ENCODE measurements around the gene PLCH2.
A peak's percentile ranks its signal among the peaks of the same experiment; 100 is the strongest.

PLCH2 gene

DNA sequence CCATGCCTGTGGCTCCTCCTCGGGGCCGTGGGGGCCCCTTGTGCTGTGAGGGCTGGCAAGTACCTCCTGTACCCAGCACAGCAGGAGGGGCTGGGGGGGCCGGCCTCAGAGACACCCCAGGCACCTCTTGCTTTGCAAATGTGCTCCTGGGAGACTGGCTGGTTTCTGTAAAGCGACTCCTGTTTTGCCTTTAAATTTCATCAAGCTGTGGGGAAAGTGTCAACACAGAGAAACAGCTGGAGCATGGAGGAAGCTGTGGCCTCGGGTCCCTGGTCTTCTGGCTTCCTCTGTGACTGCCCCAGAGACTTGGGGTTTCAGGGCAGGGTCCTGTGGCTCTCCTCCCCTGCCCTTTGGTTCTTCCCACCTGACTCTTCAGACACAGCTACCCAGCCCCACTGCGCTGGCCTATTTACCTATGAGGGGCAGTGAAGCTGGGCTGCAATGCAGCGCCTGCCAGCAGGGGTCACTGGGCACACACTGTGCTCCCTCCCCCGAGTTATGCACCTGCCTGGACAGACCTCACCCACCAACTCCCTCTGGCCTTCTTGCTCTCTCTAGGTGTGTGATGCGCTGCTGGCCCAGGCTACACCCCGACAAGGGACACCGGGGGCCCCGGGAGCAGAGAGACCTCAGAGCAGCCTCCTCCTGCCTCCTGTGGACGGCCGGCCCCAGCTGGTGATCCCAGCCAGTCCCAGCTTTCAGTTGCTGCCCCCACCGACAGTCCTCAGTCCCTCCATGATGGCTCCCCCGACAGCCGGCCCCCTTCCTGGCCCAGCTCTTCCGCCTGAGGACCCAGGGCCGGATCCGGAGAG, 46.1 kb upstream of the PLCH2 start:
- Histone ChIP-seq H3K4ac (ENCODE audit: low read depth, low read length) (no peak overlapping the region), H3K79me2 (ENCODE audit: control insufficient read depth, insufficient read depth, low read length) (no peaks in the 10 kb centered on the region), H3K18ac (ENCODE audit: low read length) (no peak overlapping the region), H2BK15ac (replicated peaks; ENCODE audit: low read depth) (no peak overlapping the region), H3K4me2 (ENCODE audit: low read length) (no peak overlapping the region), H2AK5ac (ENCODE audit: low read length) (no peak overlapping the region), H3K79me1 (ENCODE audit: low read length) (no peaks in the 10 kb centered on the region), H3K23ac (ENCODE audit: low read length) (no peak overlapping the region), H3K9ac (ENCODE audit: low read length) (no peak overlapping the region), H3K56ac (ENCODE audit: low read length) (no peak overlapping the region), H2BK5ac (ENCODE audit: low read length) (no peak overlapping the region), H3K27ac (ENCODE audit: low read depth, low read length) (no peak overlapping the region), H3K27me3 (ENCODE audit: insufficient read depth, low read length, poor library complexity) (no peaks in the 10 kb centered on the region), H3K36me3 (ENCODE audit: control insufficient read depth, insufficient read depth, low read length) (no peaks in the 10 kb centered on the region), H3K4me3 (ENCODE audit: low read length) (no peak overlapping the region), H2BK120ac (ENCODE audit: low read depth, low read length) (no peak overlapping the region), H3K4me1 (ENCODE audit: control insufficient read depth, low read depth, low read length) (no peaks in the 10 kb centered on the region), H4K8ac (ENCODE audit: low read depth, low read length) (no peak overlapping the region), H4K5ac (ENCODE audit: low read length) (no peak overlapping the region)
- WGBS (ENCODE audit: extremely low coverage, insufficient coverage, low lambda C conversion rate) = no CpG with 5 or more reads among the region's 20 CpGs
- DNase-seq = peak; percentile 42

DNA sequence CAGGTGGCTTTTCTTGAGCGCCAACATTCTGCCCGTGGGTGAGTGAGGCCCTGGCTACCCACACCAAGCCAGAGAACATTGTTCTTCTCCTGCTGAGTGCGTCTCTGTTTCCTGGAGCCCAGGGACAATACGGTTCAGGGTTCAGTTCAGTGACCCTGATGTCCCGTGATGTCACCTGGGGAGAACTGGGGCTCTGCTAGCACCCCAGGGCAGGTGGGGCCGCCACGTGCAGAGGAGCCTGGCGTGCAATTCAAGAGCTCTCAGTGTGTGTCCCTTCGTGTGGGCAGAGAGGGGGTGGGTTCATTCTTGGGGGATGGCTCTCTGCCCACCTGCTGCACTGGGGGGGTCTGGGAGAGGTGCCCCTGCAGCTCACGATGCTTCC, 45.5 kb upstream of the PLCH2 start:
- Histone ChIP-seq H3K18ac (ENCODE audit: low read length) (no peak overlapping the region), H3K36me3 (ENCODE audit: control insufficient read depth, insufficient read depth, low read length) (no peaks in the 10 kb centered on the region), H4K8ac (ENCODE audit: low read depth, low read length) (no peak overlapping the region), H2BK5ac (ENCODE audit: low read length) (no peak overlapping the region), H3K4ac (ENCODE audit: low read depth, low read length) (no peak overlapping the region), H3K79me1 (ENCODE audit: low read length) (no peaks in the 10 kb centered on the region), H4K5ac (ENCODE audit: low read length) (no peak overlapping the region), H3K23ac (ENCODE audit: low read length) (no peak overlapping the region), H3K27ac (ENCODE audit: low read depth, low read length) (no peak overlapping the region), H3K56ac (ENCODE audit: low read length) (no peak overlapping the region), H3K79me2 (ENCODE audit: control insufficient read depth, insufficient read depth, low read length) (no peaks in the 10 kb centered on the region), H2BK120ac (ENCODE audit: low read depth, low read length) (no peak overlapping the region), H3K4me3 (ENCODE audit: low read length) (no peak overlapping the region), H2BK15ac (replicated peaks; ENCODE audit: low read depth) (no peak overlapping the region), H3K27me3 (ENCODE audit: insufficient read depth, low read length, poor library complexity) (no peaks in the 10 kb centered on the region), H3K4me2 (ENCODE audit: low read length) (no peak overlapping the region), H3K4me1 (ENCODE audit: control insufficient read depth, low read depth, low read length) (no peaks in the 10 kb centered on the region), H3K9ac (ENCODE audit: low read length) (no peak overlapping the region), H2AK5ac (ENCODE audit: low read length) (no peak overlapping the region)
- WGBS (ENCODE audit: extremely low coverage, insufficient coverage, low lambda C conversion rate) = no CpG with 5 or more reads among the region's 10 CpGs
- no peak for DNase-seq

DNA sequence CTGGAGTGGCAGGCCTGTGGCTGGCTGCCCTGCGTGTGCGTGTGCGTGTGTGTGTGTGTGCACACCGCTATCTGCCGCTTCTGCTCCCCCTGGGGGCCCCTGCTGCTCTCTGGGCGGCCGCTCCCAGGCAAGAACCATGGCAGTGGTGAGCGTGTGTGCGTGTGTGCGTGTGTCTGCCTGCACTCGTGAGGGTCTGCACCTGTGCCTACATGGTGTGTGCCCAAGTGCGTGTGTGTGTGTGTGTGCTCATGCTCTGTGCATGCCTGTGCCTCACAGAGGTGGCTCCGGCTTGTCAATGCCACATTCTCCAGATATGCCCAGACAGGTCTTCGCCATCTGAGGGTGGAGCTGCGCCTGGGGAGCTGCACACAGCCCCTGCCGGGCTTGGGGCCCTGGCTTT, 45.0 kb upstream of the PLCH2 start:
- H4K5ac ChIP-seq (ENCODE audit: low read length) = no peak overlapping the region
- H2BK15ac ChIP-seq (replicated peaks; ENCODE audit: low read depth) = no peak overlapping the region
- no peaks in the 10 kb centered on the region for H3K27me3 ChIP-seq (ENCODE audit: insufficient read depth, low read length, poor library complexity)
- no peak overlapping the region for H3K23ac ChIP-seq (ENCODE audit: low read length)
- no peaks in the 10 kb centered on the region for H3K4me1 ChIP-seq (ENCODE audit: control insufficient read depth, low read depth, low read length)
- WGBS (ENCODE audit: extremely low coverage, insufficient coverage, low lambda C conversion rate) = no CpG with 5 or more reads among the region's 16 CpGs
- no peaks in the 10 kb centered on the region for H3K79me2 ChIP-seq (ENCODE audit: control insufficient read depth, insufficient read depth, low read length)
- H3K79me1 ChIP-seq (ENCODE audit: low read length) = no peaks in the 10 kb centered on the region
- no peaks in the 10 kb centered on the region for H3K36me3 ChIP-seq (ENCODE audit: control insufficient read depth, insufficient read depth, low read length)
- H3K9ac ChIP-seq (ENCODE audit: low read length) = no peak overlapping the region
- H2AK5ac ChIP-seq (ENCODE audit: low read length) = no peak overlapping the region
- H3K4me2 ChIP-seq (ENCODE audit: low read length) = no peak overlapping the region
- H3K56ac ChIP-seq (ENCODE audit: low read length) = no peak overlapping the region
- H2BK5ac ChIP-seq (ENCODE audit: low read length) = no peak overlapping the region
- no peak overlapping the region for H4K8ac ChIP-seq (ENCODE audit: low read depth, low read length)
- H2BK120ac ChIP-seq (ENCODE audit: low read depth, low read length) = no peak overlapping the region
- no peak overlapping the region for H3K4ac ChIP-seq (ENCODE audit: low read depth, low read length)
- no peak overlapping the region for H3K27ac ChIP-seq (ENCODE audit: low read depth, low read length)
- no peak for DNase-seq
- no peak overlapping the region for H3K18ac ChIP-seq (ENCODE audit: low read length)
- no peak overlapping the region for H3K4me3 ChIP-seq (ENCODE audit: low read length)

DNA sequence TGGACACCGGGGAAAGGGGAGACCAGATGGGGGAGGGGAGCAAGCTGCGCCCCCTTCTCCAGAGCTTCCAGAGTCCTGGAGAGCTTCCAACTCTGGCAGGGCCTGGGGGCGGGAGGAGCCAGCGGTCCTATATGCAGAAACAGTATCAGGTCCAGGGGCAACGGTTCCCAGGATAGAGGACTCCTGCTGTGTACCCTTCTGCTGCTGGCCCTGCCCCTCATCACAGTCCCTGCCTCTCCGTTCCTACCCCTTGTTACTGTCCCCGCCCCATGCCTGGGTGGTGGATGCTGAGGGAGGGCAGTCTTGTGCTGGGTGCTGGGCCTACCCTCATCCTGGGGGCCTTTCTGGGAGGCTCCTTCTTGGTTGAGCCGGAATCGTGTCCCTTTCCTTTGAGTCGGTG, 44.6 kb upstream of the PLCH2 start:
- Histone ChIP-seq H4K5ac (ENCODE audit: low read length) (no peak overlapping the region), H3K4me3 (ENCODE audit: low read length) (no peak overlapping the region), H4K8ac (ENCODE audit: low read depth, low read length) (no peak overlapping the region), H3K4me1 (ENCODE audit: control insufficient read depth, low read depth, low read length) (no peaks in the 10 kb centered on the region), H3K56ac (ENCODE audit: low read length) (no peak overlapping the region), H2BK5ac (ENCODE audit: low read length) (no peak overlapping the region), H3K27me3 (ENCODE audit: insufficient read depth, low read length, poor library complexity) (no peaks in the 10 kb centered on the region), H3K23ac (ENCODE audit: low read length) (no peak overlapping the region), H3K27ac (ENCODE audit: low read depth, low read length) (no peak overlapping the region), H3K4ac (ENCODE audit: low read depth, low read length) (no peak overlapping the region), H2BK15ac (replicated peaks; ENCODE audit: low read depth) (no peak overlapping the region), H3K4me2 (ENCODE audit: low read length) (no peak overlapping the region), H3K18ac (ENCODE audit: low read length) (no peak overlapping the region), H3K36me3 (ENCODE audit: control insufficient read depth, insufficient read depth, low read length) (no peaks in the 10 kb centered on the region), H3K9ac (ENCODE audit: low read length) (no peak overlapping the region), H2AK5ac (ENCODE audit: low read length) (no peak overlapping the region), H3K79me2 (ENCODE audit: control insufficient read depth, insufficient read depth, low read length) (no peaks in the 10 kb centered on the region), H2BK120ac (ENCODE audit: low read depth, low read length) (no peak overlapping the region), H3K79me1 (ENCODE audit: low read length) (no peaks in the 10 kb centered on the region)
- WGBS (ENCODE audit: extremely low coverage, insufficient coverage, low lambda C conversion rate) = no CpG with 5 or more reads among the region's 10 CpGs
- no peak for DNase-seq

DNA sequence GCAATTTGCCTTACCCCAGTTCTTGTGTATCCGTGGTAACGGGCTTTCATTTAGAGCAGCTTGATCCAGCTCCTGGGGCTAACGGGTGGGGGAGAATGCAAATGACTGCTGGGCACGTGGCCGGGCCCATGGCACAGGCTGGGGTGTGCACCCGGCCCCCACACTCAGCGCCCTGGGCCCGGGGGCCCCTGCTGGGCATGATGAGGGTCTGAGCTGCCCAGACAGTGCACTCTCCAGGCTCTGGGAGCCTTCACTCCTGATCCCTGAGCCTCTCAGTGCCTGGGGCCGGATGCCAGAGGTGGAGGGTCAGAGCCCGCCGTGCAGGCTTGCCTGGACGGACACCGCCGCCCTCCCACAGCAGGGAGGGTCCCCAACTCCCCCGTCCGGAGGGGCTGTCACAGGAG, 43.6 kb upstream of the PLCH2 start:
- WGBS (ENCODE audit: extremely low coverage, insufficient coverage, low lambda C conversion rate) = no CpG with 5 or more reads among the region's 16 CpGs

DNA sequence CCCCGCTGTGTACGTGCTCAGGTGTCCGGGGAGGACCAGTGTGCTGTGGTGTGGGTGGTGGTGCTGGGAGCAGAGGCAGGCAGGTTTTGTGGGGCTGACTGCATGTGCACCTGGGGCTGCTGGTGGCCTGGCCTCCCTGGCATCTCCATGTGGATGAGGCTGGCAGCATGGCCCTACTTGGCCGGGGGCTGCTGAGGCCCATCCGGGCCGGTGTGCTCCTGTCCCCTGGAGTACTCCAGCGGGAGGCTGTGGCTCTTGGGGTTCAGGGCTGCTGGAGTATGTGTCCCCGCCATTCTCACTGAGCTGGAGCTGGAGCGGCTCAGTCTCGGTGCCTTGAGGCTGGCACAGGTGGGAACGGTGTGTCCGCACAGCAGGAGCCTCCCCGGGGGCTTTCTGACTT, 42.9 kb upstream of the PLCH2 start:
- Histone ChIP-seq H3K23ac (ENCODE audit: low read length) (no peak overlapping the region), H3K79me2 (ENCODE audit: control insufficient read depth, insufficient read depth, low read length) (no peaks in the 10 kb centered on the region), H2BK15ac (replicated peaks; ENCODE audit: low read depth) (no peak overlapping the region), H3K18ac (ENCODE audit: low read length) (no peak overlapping the region), H3K79me1 (ENCODE audit: low read length) (no peaks in the 10 kb centered on the region), H3K4me2 (ENCODE audit: low read length) (no peak overlapping the region), H3K27me3 (ENCODE audit: insufficient read depth, low read length, poor library complexity) (no peaks in the 10 kb centered on the region), H2BK5ac (ENCODE audit: low read length) (no peak overlapping the region), H4K5ac (ENCODE audit: low read length) (no peak overlapping the region), H3K56ac (ENCODE audit: low read length) (no peak overlapping the region), H3K4ac (ENCODE audit: low read depth, low read length) (no peak overlapping the region), H3K36me3 (ENCODE audit: control insufficient read depth, insufficient read depth, low read length) (no peaks in the 10 kb centered on the region), H4K8ac (ENCODE audit: low read depth, low read length) (no peak overlapping the region), H3K9ac (ENCODE audit: low read length) (no peak overlapping the region), H3K27ac (ENCODE audit: low read depth, low read length) (no peak overlapping the region), H2AK5ac (ENCODE audit: low read length) (no peak overlapping the region), H2BK120ac (ENCODE audit: low read depth, low read length) (no peak overlapping the region), H3K4me1 (ENCODE audit: control insufficient read depth, low read depth, low read length) (no peaks in the 10 kb centered on the region), H3K4me3 (ENCODE audit: low read length) (no peak overlapping the region)
- WGBS (ENCODE audit: extremely low coverage, insufficient coverage, low lambda C conversion rate) = no CpG with 5 or more reads among the region's 13 CpGs
- no peak for DNase-seq

More for the DNA sequence above, 43.6 kb upstream of the PLCH2 start:
- Histone ChIP-seq H3K56ac (ENCODE audit: low read length) (no peak overlapping the region), H4K5ac (ENCODE audit: low read length) (no peak overlapping the region), H3K27me3 (ENCODE audit: insufficient read depth, low read length, poor library complexity) (no peaks in the 10 kb centered on the region), H3K18ac (ENCODE audit: low read length) (no peak overlapping the region), H3K23ac (ENCODE audit: low read length) (no peak overlapping the region), H2AK5ac (ENCODE audit: low read length) (no peak overlapping the region), H3K4me2 (ENCODE audit: low read length) (no peak overlapping the region), H3K4ac (ENCODE audit: low read depth, low read length) (no peak overlapping the region), H3K4me1 (ENCODE audit: control insufficient read depth, low read depth, low read length) (no peaks in the 10 kb centered on the region), H2BK120ac (ENCODE audit: low read depth, low read length) (no peak overlapping the region), H3K79me1 (ENCODE audit: low read length) (no peaks in the 10 kb centered on the region), H2BK5ac (ENCODE audit: low read length) (no peak overlapping the region), H3K36me3 (ENCODE audit: control insufficient read depth, insufficient read depth, low read length) (no peaks in the 10 kb centered on the region), H3K9ac (ENCODE audit: low read length) (no peak overlapping the region), H2BK15ac (replicated peaks; ENCODE audit: low read depth) (no peak overlapping the region), H3K27ac (ENCODE audit: low read depth, low read length) (no peak overlapping the region), H3K79me2 (ENCODE audit: control insufficient read depth, insufficient read depth, low read length) (no peaks in the 10 kb centered on the region), H4K8ac (ENCODE audit: low read depth, low read length) (no peak overlapping the region), H3K4me3 (ENCODE audit: low read length) (no peak overlapping the region)
- DNase-seq = no peak
